Measurements from ENCODE around the gene UBE2L3.
"Not testable (repeated sequence)": the region's sequence is repeated elsewhere in the genome, so short reads cannot be mapped to it uniquely, and the experiment has no call there.

Gene UBE2L3

DNA sequence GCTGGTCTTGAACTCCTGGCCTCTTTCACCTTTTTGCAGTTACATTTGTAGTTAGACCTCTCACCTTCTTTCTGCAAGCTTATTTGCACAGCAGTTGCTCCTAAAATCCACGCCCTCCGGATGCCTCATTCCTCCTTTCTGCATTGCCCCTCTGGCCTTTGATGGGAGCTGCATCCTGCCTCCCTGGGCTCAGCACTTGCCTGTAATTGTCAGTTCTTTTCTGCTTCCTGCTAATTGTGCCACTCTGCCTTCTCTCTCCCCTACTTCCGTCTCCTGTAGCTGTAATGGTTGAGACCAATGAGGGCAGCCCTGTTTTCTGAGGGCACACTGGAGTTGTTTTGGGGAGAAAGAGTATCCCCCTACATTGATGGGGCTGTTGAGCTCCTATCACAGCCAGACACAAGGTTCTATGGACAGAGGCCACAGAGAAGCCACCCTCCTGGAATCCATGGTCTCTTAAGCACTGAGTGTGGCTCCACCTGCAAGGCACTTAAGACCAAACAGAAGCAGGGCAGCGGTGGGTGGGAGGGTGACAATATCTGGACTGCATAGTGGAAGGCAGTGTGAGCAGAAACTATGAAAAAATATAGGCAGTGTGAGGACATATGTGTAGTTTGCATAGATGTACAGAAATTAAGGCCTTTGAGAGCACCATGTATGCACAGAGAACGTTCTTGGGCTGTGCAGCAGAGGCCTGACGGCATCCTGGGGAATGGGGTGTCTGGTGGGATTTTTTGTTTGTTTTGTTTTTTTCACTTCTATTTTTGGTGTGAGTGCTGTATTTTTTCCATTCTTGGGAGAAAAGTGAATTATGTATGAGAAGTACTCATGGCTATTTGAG, 31.8 kb downstream of the UBE2L3 start:
- no peak for DNase-seq (ENCODE audit: low read depth in 2 of 3, low spot score in 2 of 3)

- no peak for DNase-seq (ENCODE audit: low read depth in 2 of 3, low spot score in 2 of 3)
These were observed 35.1 kb downstream of the UBE2L3 start for GRCh38 chr22:21602579-21602978.

DNA sequence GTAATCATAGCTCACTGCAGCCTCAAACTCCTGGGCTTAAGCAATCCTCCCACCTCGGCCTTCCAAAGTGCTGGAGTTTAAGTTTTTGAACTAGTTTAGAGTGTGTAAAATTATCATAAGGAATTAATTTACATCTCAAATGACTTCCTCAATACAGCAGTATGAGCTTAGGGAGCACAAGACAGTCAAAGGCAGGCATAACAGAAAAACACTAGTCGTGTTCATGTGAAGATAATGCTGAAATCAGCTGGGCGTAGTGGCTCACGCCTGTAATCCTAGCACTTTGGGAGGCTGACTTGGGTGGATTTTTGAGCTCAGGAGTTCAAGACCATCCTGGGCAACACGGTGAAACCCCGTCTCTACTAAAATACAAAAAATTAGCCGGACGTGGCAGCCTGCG, 36.5 kb downstream of the UBE2L3 start:
- DNase-seq (ENCODE audit: low read depth in 2 of 3, low spot score in 2 of 3) = no peak

DNA sequence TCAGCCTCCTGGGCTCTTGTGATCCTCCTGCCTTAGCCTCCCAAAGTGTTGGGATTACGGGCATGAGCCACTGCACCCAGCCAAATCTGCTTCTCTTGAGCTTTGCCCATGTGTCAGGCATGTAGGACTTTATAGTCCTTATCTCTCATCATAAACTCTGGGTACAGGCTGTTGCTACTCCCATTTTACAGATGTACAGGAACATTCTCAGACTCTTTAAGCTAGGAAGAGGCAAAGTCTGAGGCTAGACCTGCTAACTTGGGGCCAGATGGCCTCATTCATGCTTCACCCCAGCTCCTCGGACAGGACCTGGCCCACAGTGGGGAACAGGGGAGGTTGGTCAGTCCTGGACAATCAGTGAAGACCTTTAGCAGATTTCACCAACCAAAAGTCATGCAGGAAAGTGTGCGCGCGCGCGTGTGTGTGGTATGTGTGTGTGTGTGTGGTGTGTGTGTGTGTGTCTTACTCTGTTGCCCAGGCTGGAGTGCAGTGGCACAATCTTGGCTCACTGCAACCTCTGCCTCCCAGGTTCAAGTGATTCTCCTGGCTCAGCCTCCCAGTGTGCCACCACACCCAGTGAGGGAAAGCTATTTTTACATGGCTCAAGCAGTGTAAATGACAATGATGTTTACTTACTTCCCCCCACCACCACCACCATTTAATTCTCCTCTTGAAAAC, 38.5 kb downstream of the UBE2L3 start:
- DNase-seq (ENCODE audit: low read depth in 2 of 3, low spot score in 2 of 3) = no peak

GRCh38 chr22:21606775-21607174, 39.3 kb downstream of the UBE2L3 start:
- DNase-seq (ENCODE audit: low read depth in 2 of 3, low spot score in 2 of 3) = no peak

DNA sequence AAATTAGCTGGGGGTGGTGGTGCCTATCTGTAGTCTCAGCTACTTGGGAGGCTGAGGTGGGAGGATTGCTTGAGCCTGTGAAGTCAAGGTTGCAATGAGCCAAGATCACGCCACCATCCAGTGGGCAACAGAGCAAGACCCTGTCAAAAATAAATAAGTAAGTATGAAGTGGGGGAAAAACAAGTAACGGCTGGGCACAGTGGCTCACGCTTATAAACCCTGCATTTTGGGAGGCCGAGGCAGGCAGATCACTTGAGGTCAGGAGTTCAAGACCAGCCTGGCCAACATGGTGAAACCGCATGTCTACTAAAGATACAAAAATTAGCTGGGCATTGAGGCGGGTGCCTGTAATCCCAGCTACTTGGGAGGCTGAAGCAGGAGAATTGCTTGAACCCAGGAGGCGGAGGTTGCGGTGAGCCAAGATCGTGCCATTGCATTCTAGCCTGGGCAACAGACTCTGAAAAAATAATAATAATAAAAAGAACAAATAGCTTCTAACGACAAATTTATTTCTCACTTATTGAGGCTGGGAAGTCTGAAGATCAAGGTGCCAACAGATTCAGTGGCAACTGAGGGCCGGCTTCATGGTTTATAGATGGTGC, 42.1 kb downstream of the UBE2L3 start:
- DNase-seq (ENCODE audit: low read depth in 2 of 3, low spot score in 2 of 3) = not testable (repeated sequence)

GRCh38 chr22:21611210-21611977, 43.9 kb downstream of the UBE2L3 start:
- no peak for DNase-seq (ENCODE audit: low read depth in 2 of 3, low spot score in 2 of 3)

DNA sequence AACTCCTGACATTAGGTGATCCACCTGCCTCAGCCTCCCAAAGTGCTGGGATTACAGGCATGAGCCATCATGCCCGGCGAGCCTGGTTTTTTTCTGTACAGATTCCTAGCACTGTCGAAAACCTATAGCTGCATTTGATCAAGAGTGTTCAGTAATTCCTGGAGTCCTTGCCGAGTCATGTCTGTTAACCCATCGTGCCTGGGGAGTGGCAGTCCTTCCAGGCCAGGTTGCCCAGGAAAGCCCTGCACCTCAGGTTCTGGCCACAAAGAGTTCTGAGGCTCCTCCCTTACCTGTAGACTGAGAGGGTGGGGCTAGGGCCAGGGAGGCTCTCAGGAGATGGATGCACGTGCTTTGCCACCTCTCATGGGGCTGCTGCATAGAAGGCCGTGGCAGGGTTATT, 45.3 kb downstream of the UBE2L3 start:
- no peak for DNase-seq (ENCODE audit: low read depth in 2 of 3, low spot score in 2 of 3)

- DNase-seq (ENCODE audit: low read depth in 2 of 3, low spot score in 2 of 3) = no peak
These were observed 46.2 kb downstream of the UBE2L3 start for GRCh38 chr22:21613553-21614233.

GRCh38 chr22:21615731-21616130, 48.2 kb downstream of the UBE2L3 start:
- no peak for DNase-seq (ENCODE audit: low read depth in 2 of 3, low spot score in 2 of 3)

DNA sequence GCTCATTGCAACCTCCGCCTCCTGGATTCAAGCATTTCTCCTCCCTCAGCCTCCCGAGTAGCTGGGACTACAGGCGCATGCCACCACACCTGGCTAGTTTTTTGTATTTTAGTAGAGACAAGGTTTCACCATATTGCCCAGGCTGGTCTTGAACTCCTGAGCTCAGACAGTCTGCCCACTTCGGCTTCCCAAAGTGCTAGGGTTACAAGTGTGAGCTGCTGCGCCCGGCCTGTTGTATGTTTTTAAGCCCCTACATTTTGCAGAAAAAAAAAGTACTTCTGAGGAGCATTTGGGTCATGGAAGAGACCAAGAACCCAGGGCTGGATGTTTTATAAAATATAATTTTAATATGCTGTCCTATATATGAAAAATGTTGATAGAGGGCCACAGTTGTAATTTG, 49.8 kb downstream of the UBE2L3 start:
- not testable (repeated sequence) for DNase-seq (ENCODE audit: low read depth in 2 of 3, low spot score in 2 of 3)

DNA sequence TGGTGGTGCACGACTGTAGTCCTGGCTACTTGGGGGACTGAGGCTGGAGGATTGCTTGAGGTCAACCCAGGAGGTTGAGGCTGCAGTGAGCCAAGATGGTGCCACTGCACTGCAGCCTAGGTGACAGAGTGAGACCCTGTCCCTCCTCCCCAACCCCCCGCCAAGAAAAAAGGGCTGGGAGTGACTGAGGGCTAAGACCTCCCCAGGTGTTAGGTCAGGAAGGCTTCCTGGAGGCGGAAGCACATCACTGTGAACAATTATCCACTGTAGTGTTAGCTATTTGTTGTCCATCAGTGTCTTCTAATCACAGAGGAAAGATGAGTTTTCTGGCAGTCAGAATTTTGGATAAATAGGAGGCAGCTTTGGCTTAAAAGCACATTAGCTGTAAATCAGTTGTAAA, 53.5 kb downstream of the UBE2L3 start:
- DNase-seq (ENCODE audit: low read depth in 2 of 3, low spot score in 2 of 3) = no peak

GRCh38 chr22:21622011-21622918, 54.8 kb downstream of the UBE2L3 start:
- DNase-seq (ENCODE audit: low read depth in 2 of 3, low spot score in 2 of 3) = no peak

- no peak for DNase-seq (ENCODE audit: low read depth in 2 of 3, low spot score in 2 of 3)
These were observed 55.6 kb downstream of the UBE2L3 start for GRCh38 chr22:21622919-21623647.

DNA sequence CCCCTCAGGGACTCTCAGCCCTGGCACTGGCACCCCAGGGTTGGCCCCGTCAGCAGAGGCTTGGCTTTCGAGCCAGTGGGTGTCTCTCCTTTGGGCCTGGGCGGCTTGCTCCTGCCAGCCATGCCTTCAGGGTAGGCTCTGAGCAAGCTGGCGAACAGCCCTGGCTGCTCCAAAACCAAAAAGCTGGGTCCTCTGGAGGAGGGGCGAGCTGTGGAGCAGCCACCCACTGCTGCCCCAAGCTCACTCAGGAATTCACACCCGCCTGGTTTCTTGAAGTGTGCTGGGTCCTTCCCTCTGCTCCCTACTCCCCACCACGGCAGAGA, 56.1 kb downstream of the UBE2L3 start:
- no peak for DNase-seq (ENCODE audit: low read depth in 2 of 3, low spot score in 2 of 3)

DNA sequence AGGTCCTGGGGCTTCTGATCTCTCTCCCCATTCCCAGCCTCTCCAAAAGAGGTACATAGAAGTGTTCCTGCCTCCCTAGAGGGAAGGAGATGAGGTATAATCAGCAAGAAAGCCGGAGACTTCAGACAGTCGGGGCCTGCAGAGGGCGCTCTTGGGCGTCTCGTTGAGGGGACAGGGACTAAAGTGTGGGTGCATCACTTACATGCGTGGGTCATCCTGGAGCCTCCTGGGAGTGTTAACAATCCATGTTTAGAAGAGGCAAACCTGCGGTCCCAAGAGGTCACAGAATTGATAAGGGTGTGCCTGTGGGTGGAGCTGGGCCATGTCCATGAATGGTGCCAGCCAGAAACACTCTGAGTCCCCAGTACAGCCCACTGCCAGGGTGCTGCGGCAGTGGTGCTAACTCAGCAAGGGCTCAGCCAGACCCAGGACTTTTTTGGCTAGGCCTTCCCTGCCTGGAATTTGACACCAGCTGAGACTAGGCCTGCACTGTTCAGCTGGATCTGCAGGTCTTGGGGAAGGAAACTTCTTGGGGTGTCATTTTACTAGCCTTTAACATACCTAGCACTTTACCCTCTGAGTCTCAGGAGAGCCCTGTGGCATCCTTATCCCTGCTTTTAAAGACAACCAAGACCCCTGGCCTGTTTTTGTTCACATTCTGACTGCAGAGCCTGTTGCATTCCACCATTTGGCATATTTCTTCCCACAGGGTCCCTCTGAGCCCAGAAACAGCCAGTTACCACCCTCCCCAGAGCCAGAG, 56.8 kb downstream of the UBE2L3 start:
- peak in 1 of 3 experiments; percentile 39 for DNase-seq (ENCODE audit: low read depth in 2 of 3, low spot score in 2 of 3)

DNA sequence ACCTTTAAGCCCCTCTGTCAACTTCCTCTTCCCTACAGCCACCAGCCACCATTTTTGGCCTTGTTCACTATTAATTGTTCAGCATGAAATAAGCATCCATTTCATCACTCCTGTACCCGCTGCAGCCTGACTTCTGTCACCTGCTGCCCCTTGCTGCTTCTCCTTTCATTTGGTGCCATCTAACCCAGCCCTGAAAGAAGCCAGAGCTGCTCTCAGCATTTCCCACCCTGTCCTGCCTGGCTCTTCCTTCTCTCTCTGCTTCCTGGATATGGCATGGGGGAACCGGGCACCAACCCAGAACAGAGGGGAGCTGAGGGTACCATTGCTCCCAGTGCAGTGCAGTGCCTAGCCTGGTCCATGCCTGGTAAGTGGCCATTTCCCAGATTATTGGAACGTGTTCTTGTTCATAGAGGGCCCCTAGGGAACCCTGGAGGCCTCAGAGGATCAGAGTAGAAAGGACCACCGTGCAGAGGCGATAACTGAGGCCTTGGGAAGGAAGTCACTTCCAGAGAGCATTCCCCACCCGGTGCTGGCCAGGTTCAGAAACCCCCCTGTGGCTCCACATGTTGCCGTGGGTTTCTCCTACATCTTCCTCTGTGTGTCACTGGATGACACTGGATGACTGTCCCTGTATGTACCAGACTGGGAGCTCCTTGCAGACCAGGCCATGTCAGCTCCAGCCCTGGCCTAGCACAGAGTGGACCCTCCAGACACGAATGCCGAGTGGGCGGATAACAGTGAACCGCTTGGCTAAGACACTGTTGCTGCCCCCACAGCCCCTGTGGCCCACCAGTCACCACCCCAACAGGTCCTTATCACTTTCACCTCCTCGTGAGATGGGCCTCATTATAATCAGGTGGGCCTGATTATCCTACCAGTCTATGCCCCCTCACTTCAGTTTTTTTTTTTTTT, 57.6 kb downstream of the UBE2L3 start:
- DNase-seq (ENCODE audit: low read depth in 2 of 3, low spot score in 2 of 3) = no peak
